OCI-LY3 (cell line): Measurements from ENCODE around the gene SV2B.

ENCODE experiments used
- H2AFZ ChIP-seq: fragments of 200-600, 300-600 bp; shearing (Covaris generic); 2 replicates; pipeline ENCODE4 v1.6.0; 2014; ENCODE audit warnings: antibody characterized with exemption, low read depth, low read length
- H3K27ac ChIP-seq: fragments of 200-600, 300-600 bp; sonication (generic); 2 replicates; pipeline ENCODE4 v1.5.1; 2014; ENCODE audit warnings: mild to moderate bottlenecking, low read length, moderate library complexity, mixed read lengths
- H3K27me3 ChIP-seq: fragments of 200-600, 300-600 bp; sonication (generic); 2 replicates; pipeline ENCODE4 v1.6.1; 2014; ENCODE audit warnings: low read depth, low read length, mixed read lengths
- H3K36me3 ChIP-seq: fragments of 200-600, 300-600 bp; sonication (generic); replicated peaks from 2 replicates; pipeline ENCODE3; 2014; ENCODE audit warnings: low read depth, low read length, mixed read lengths
- H3K4me1 ChIP-seq: fragments of 300-600, 200-600 bp; sonication (generic); 2 replicates; pipeline ENCODE4 v1.6.1; 2014; ENCODE audit warnings: low read length, mixed read lengths
- H3K4me2 ChIP-seq: fragments of 200-600, 300-600 bp; sonication (generic); 2 replicates; pipeline ENCODE4 v1.6.1; 2014; ENCODE audit warnings: low read length, mixed read lengths
- H3K4me3 ChIP-seq: fragments of 300-600, 200-600 bp; sonication (generic); 2 replicates; pipeline ENCODE4 v1.5.1; 2014; ENCODE audit warnings: antibody characterized with exemption, mild to moderate bottlenecking, low read length, moderate library complexity
- H3K79me2 ChIP-seq: fragments of 300-600, 200-600 bp; shearing (Covaris generic); 2 replicates; pipeline ENCODE4 v1.6.1; 2014; ENCODE audit warnings: mild to moderate bottlenecking, low read length, mixed read lengths
- H3K9ac ChIP-seq: fragments of 300-600, 200-600 bp; shearing (Covaris generic); 2 replicates; pipeline ENCODE4 v1.6.0; 2014; ENCODE audit warnings: mild to moderate bottlenecking, low read length, moderate library complexity
- H3K9me3 ChIP-seq: fragments of 200-600, 300-600 bp; shearing (Covaris generic); 2 replicates; pipeline ENCODE4 v1.6.1; 2014; ENCODE audit warnings: low read length, mixed read lengths; ENCODE audit not compliant: insufficient read depth
- H4K20me1 ChIP-seq: fragments of 200-600, 300-600 bp; sonication (generic); 2 replicates; pipeline ENCODE4 v1.6.1; 2016; ENCODE audit warnings: low read length, mixed read lengths; ENCODE audit not compliant: insufficient read depth
- EZH2phosphoT487 ChIP-seq: fragments of 200-600 bp; shearing (Covaris generic); IDR thresholded peaks from 2 replicates; pipeline ENCODE4 v1.6.1; 2018; ENCODE audit warnings: antibody characterized with exemption, mixed run types, low read depth
- TF ChIP-seq, protein P1 (sequence below): fragments of 200-600, 300-600 bp; sonication (generic); IDR thresholded peaks from 2 replicates; pipeline ENCODE4 v1.5.1; 2014; ENCODE audit warnings: antibody characterized with exemption, low read length, low read depth

SV2B gene

DNA sequence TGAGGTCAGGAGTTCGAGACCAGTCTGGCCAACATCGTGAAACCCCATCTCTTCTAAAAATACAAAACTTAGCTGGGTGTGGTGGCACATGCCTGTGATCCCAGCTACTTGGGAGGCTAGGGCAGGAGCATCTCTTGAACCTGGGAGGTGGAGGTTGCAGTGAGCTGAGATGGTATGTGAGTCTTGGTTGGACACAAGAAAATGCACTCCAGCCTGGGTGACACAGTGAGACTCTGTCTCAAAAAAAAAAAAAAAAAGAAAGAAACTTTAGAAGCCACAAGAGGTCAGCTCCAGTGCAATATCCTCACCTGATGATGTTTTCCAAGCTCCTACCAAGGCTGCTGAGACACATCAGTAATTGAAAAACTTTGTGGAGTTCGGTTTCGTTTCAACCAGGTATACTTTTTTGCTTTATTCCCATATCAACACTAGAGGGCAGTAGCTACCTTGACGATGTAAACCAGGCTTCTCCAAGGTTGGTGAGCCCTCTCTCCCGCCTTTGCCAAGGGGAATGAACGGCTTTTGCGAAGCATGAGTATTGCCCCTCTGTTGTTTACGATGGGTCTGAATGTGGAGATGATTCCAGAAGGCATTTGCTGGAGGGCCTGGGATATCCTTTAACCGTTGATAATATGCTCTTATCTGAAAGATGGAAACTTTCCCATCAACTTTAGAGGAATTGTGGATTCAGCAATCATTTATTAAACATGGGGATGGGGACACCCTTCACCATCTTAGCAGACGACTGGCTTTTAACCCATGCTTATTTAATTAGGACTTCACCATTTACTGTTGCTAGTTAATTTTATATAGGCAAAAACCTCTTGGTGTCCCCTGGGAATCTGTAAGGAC lies 202.8 kb downstream of the SV2B start:
- TF ChIP-seq, protein P1, sequence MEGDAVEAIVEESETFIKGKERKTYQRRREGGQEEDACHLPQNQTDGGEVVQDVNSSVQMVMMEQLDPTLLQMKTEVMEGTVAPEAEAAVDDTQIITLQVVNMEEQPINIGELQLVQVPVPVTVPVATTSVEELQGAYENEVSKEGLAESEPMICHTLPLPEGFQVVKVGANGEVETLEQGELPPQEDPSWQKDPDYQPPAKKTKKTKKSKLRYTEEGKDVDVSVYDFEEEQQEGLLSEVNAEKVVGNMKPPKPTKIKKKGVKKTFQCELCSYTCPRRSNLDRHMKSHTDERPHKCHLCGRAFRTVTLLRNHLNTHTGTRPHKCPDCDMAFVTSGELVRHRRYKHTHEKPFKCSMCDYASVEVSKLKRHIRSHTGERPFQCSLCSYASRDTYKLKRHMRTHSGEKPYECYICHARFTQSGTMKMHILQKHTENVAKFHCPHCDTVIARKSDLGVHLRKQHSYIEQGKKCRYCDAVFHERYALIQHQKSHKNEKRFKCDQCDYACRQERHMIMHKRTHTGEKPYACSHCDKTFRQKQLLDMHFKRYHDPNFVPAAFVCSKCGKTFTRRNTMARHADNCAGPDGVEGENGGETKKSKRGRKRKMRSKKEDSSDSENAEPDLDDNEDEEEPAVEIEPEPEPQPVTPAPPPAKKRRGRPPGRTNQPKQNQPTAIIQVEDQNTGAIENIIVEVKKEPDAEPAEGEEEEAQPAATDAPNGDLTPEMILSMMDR = peak; percentile 91
- no peak for TF ChIP-seq EZH2phosphoT487
- Histone ChIP-seq H3K27ac (no peak overlapping the region), H3K4me2 (peak overlapping the region; percentile 35), H3K9ac (no peak overlapping the region), H3K4me1 (no peaks in the 10 kb centered on the region), H3K27me3 (peaks cover 68% of the 10 kb centered on the region), H3K79me2 (no peaks in the 10 kb centered on the region), H2AFZ (peak overlapping the region; percentile 12; the same call in 1 of the 2 replicates), H4K20me1 (no peaks in the 10 kb centered on the region), H3K4me3 (no peak overlapping the region), H3K36me3 (no peaks in the 10 kb centered on the region), H3K9me3 (no peaks in the 10 kb centered on the region)

DNA sequence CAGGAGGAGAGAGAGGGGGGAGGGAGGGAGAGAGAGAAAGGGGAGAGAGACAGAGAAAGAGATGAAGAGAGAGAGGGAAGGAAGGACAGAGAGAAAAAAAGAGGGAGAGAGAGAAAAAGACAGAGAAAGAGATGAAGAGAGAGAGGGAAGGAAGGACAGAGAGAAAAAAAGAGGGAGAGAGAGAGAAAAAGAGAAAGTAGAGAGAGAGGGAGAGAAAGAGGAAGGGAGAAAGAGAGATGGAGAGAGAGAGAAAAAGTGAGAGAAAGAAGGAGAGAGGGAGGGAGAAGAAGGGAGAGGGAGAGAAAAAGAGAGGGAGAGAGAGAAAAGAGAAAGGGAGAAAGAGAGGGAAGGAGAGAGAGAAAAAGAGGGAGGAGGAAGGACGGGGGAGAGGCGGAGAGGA lies 204.2 kb downstream of the SV2B start:
- no peak overlapping the region for H3K27ac ChIP-seq
- no peak overlapping the region for H3K4me3 ChIP-seq
- H2AFZ ChIP-seq = no peak overlapping the region
- peaks cover 67% of the 10 kb centered on the region for H3K27me3 ChIP-seq
- H3K9me3 ChIP-seq = no peaks in the 10 kb centered on the region
- no peaks in the 10 kb centered on the region for H3K79me2 ChIP-seq
- no peaks in the 10 kb centered on the region for H3K4me1 ChIP-seq
- no peaks in the 10 kb centered on the region for H3K36me3 ChIP-seq
- no peaks in the 10 kb centered on the region for H4K20me1 ChIP-seq
- H3K9ac ChIP-seq = no peak overlapping the region
- no peak overlapping the region for H3K4me2 ChIP-seq
- TF ChIP-seq, protein P1 = no peak
- no peak for TF ChIP-seq EZH2phosphoT487

DNA sequence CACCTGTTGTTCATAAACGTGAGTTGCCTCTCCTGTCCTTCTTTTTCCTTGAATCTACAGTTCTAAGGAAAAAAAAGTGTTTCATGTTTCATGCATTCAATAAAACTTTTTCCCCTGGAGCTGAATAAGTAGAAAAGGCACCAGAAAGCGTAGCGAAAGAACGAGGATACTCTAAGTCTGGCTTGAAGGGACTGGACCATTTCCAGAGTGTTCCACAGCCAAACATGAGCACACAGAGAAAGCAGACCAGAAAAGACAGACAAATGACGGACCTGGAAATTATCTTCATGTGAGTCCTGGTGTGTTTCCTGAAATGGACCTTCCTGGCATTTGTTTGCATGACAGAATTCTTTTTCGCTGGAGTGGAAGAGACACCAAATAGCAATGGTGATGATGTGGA lies 204.7 kb downstream of the SV2B start:
- no peaks in the 10 kb centered on the region for H3K9me3 ChIP-seq
- TF ChIP-seq EZH2phosphoT487 = no peak
- TF ChIP-seq, protein P1 = no peak
- no peak overlapping the region for H2AFZ ChIP-seq
- no peaks in the 10 kb centered on the region for H4K20me1 ChIP-seq
- H3K36me3 ChIP-seq = no peaks in the 10 kb centered on the region
- no peak overlapping the region for H3K4me3 ChIP-seq
- H3K79me2 ChIP-seq = no peaks in the 10 kb centered on the region
- H3K27ac ChIP-seq = no peak overlapping the region
- H3K9ac ChIP-seq = no peak overlapping the region
- H3K4me1 ChIP-seq = no peaks in the 10 kb centered on the region
- no peak overlapping the region for H3K4me2 ChIP-seq
- peaks cover 72% of the 10 kb centered on the region for H3K27me3 ChIP-seq

DNA sequence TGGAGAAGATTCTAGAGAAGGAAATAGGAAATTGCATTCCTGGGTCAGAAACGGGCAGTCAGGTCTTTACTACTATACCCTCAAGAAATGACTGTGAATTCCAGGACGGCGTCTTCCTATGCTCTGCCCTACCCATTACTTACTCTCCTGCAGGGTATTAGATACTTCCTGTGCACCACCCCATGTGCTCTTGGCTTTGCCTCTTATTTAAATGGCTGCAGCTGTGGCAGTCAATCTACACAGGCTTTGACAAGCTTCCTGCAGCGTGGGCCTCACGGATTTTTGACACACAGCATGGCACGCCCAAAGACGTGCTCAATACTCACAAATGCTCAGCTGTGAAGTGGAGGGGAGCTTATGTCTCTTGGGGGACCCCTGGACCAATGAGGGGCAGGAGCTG lies 206.1 kb downstream of the SV2B start:
- Histone ChIP-seq H4K20me1 (no peaks in the 10 kb centered on the region), H3K27me3 (peaks cover 62% of the 10 kb centered on the region)

More for the DNA sequence above, 206.1 kb downstream of the SV2B start:
- Histone ChIP-seq H3K79me2 (no peaks in the 10 kb centered on the region), H3K9ac (no peak overlapping the region), H2AFZ (no peak overlapping the region), H3K4me1 (no peaks in the 10 kb centered on the region), H3K27ac (no peak overlapping the region), H3K36me3 (no peaks in the 10 kb centered on the region), H3K4me3 (no peak overlapping the region), H3K4me2 (no peak overlapping the region), H3K9me3 (no peaks in the 10 kb centered on the region)
- no peak for TF ChIP-seq EZH2phosphoT487
- TF ChIP-seq, protein P1 = no peak
